SJSA1 (cell line): ENCODE measurements around the gene SUSD1. TPM values are rescaled to one million over a fixed set of nuclear protein-coding genes. Genes with fewer than 3 reads are reported as not detected.

Source experiments
- DNase-seq, 2 experiments: peaks; one replicate each; pipeline ENCODE4 v3.0.0-alpha.2; 2015 to 2020; ENCODE audit warnings: low spot score in 2 of 2, low read depth in 1 of 2
- H3K27ac ChIP-seq: fragments of 250-450 bp; sonication (Bioruptor Pico); 2 replicates; pipeline ENCODE4 v1.5.1; 2020; ENCODE audit warnings: mild to moderate bottlenecking, moderate library complexity
- H3K27me3 ChIP-seq: fragments of 250-450 bp; sonication (Bioruptor Pico); replicated peaks from 2 replicates; pipeline ENCODE4 v1.5.1; 2020; ENCODE audit warnings: mild to moderate bottlenecking, moderate library complexity
- H3K36me3 ChIP-seq: fragments of 250-450 bp; sonication (Bioruptor Pico); 2 replicates; pipeline ENCODE4 v1.5.1; 2020; ENCODE audit warnings: mild to moderate bottlenecking
- H3K4me1 ChIP-seq: fragments of 250-450 bp; sonication (Bioruptor Pico); replicated peaks from 2 replicates; pipeline ENCODE4 v1.6.1; 2021; ENCODE audit warnings: mild to moderate bottlenecking
- H3K4me3 ChIP-seq: fragments of 250-450 bp; sonication (Bioruptor Pico); 2 replicates; pipeline ENCODE4 v1.5.1; 2020; ENCODE audit warnings: mild to moderate bottlenecking
- H3K9me3 ChIP-seq: fragments of 250-450 bp; sonication (Bioruptor Pico); replicated peaks from 2 replicates; pipeline ENCODE4 v1.5.1; 2020; ENCODE audit warnings: mild to moderate bottlenecking
- total RNA-seq: library from RNA; depleted of rRNA; stranded (reverse); fragments of >200 nt; shearing (Covaris generic); gene quantifications from 2 replicates; pipeline ENCODE4 v1.2.3, GENCODE V29; 2014

SUSD1 gene
- total RNA-seq, 1 experiment from 2014 or later: 32.8 TPM

DNA sequence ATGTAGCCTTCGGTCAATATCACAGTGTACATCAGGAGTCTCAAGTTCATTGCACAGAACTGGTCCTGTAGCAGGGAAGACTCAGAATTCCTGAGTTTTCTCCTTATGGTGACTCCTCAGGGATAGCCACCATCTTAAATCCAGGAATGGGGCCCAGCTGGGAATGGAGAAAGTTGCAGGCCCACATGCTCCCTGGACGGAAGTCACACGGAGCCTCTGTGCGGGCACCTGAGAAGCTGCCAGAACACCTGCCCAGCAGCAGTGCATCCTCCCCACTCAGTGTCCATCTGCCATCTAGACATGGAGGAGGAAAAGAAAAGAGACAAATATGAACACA, 133.9 kb downstream of the SUSD1 start:
- no peak for DNase-seq
- H3K4me3 ChIP-seq: no peak overlapping the region
- H3K4me1 ChIP-seq: peaks cover 91% of the 10 kb centered on the region
- H3K27me3 ChIP-seq: no peaks in the 10 kb centered on the region
- peaks cover 8% of the 10 kb centered on the region for H3K36me3 ChIP-seq
- no peaks in the 10 kb centered on the region for H3K9me3 ChIP-seq
- H3K27ac ChIP-seq: peak overlapping the region; percentile 91

DNA sequence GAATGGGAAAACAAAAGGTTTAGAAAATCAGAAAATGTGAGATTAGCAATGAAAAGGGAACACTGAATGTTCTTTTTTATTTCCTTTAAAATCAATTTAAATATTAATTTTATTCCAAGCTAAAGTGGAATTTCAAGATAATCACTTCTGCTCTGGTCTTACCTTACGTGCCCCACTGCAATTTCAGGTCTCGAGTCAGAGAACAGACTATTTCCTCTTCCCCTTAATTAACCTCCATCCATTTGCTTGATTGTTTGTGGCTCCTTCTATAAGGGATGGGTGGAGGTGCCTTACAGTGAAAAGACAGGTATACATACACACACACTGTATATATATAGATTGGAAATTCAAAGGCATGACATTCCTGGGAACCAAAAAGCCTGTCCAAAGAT, 137.1 kb downstream of the SUSD1 start:
- H3K27me3 ChIP-seq: no peaks in the 10 kb centered on the region
- no peaks in the 10 kb centered on the region for H3K9me3 ChIP-seq
- peak overlapping the region; percentile 94 for H3K27ac ChIP-seq
- no peak for DNase-seq
- H3K36me3 ChIP-seq: peaks cover 8% of the 10 kb centered on the region
- H3K4me3 ChIP-seq: no peak overlapping the region
- H3K4me1 ChIP-seq: peaks cover 94% of the 10 kb centered on the region

DNA sequence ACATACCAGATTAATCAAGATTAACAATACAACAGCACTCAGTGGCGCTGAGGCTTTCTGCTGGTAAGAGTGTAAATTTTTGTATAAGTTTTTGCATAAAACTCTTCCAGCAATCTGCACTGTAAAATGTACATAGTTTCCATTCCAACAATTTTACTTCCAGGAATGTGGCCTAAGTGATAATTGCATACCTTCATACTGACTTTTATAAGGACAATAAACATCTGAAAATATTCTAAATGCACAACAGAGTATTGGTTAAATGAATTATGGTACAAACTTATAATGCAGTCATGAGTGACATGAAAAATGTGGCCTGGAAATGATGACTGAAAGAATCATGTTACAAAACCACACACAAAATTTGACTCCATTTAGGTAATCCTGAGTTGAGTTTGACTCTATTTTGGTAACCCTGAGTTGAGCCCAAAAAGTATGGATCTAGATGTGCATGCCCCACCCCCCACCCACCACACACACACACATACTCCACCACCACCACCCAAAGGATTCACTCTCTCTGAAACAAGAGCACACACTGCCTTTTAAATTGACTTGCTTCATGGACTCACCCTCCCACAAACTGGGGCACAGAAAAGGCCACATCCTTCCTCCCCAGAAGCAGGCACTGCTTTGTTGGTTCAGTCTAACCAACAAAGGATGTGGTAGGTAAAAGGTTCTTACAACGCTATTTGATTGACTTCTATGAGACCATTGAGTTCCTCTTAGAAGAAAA, 137.6 kb downstream of the SUSD1 start:
- peak; percentile 76 to 93 for DNase-seq
- Histone ChIP-seq H3K9me3 (no peaks in the 10 kb centered on the region), H3K4me3 (no peak overlapping the region), H3K4me1 (peaks cover 94% of the 10 kb centered on the region), H3K27me3 (no peaks in the 10 kb centered on the region), H3K36me3 (peaks cover 8% of the 10 kb centered on the region), H3K27ac (peak overlapping the region; percentile 94)

DNA sequence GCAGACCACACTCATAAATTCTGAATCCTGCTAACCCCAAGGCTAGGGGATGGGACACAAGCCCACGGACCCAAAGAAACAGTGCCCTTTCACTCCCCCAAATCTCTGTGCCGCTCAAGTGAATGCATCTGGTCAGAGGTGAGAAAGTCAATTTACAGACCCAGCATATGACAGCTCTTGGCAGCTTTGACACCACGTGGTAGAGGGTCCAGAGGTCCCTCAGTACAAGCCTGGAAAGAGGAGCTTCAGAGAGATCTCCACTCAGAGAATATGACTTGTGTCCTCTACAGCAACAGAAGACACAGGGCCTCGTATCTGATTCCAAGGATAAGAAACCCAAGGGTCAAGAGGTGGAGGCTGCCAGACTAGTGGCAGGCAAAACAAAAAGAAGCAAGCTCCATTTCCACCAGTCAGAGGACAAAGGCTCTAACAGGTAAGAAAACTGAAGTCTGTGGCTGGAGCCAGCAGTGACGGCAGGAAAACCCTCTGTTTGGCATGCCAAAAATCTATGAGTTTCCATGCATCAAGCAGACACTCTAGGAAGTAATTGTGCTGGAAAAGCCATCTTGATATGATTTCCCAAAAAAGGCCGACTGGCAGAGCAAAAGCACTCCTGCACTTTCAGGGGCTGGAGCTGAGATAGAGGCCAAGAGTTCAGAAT, 139.8 kb downstream of the SUSD1 start:
- no peaks in the 10 kb centered on the region for H3K9me3 ChIP-seq
- H3K36me3 ChIP-seq: no peaks in the 10 kb centered on the region
- no peaks in the 10 kb centered on the region for H3K27me3 ChIP-seq
- 0 out of 2 replicates have a peak overlapping the region, but pooled peaks have one; percentile 94 for H3K27ac ChIP-seq
- peaks cover 96% of the 10 kb centered on the region for H3K4me1 ChIP-seq
- DNase-seq: no peak
- H3K4me3 ChIP-seq: no peak overlapping the region

DNA sequence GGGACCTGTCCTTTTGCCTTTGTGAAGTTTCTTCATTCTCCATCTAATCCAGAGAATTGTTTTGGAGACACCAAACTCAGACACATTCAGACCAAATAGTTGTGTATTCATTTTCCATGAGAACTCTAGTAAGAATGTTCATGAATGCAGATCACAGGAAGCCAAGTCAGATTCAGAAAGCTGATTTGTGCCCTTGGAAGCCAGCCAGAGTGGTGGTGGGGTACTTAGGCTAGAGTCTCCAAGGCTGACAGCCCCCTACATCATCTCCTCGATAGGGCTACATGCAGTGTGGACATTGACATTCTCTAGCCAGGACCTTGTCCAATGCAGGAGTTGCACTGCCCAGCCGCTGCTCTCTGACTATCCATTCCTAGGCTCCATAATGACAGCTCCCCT, 140.9 kb downstream of the SUSD1 start:
- no peaks in the 10 kb centered on the region for H3K9me3 ChIP-seq
- no peak overlapping the region for H3K4me3 ChIP-seq
- H3K27me3 ChIP-seq: no peaks in the 10 kb centered on the region
- H3K36me3 ChIP-seq: no peaks in the 10 kb centered on the region
- H3K27ac ChIP-seq: peak overlapping the region; percentile 39; the same call in 1 of the 2 replicates
- H3K4me1 ChIP-seq: peaks cover 93% of the 10 kb centered on the region
- DNase-seq: no peak

- H3K4me1 ChIP-seq: peaks cover 93% of the 10 kb centered on the region
- H3K4me3 ChIP-seq: no peak overlapping the region
- peak overlapping the region; percentile 39 for H3K27ac ChIP-seq
- H3K27me3 ChIP-seq: no peaks in the 10 kb centered on the region
- no peaks in the 10 kb centered on the region for H3K9me3 ChIP-seq
- H3K36me3 ChIP-seq: no peaks in the 10 kb centered on the region
- no peak for DNase-seq
Observed at GRCh38 chr9:112033237-112034215, 141.6 kb downstream of the SUSD1 start.

DNA sequence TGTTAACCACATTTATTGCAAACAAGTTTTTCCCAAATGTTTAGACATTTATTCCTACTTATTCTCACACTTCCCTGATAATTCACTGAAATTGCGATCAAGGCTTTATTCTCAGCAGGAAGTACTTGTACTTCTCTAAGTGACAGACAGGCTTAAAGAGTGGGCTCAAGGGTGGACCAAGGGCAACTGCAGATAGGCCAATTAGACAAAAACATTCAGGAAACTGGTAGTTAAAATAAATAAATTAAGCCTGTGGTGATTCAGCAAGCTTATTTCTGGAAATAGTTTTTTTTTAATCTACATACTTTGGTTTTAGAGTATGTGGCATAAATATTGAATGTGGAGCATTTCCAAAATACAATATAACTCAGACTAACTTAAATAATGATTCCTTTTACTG, 142.4 kb downstream of the SUSD1 start:
- no peaks in the 10 kb centered on the region for H3K9me3 ChIP-seq
- DNase-seq: peak in 1 of 2 experiments; percentile 65
- H3K4me1 ChIP-seq: peaks cover 93% of the 10 kb centered on the region
- no peaks in the 10 kb centered on the region for H3K36me3 ChIP-seq
- peak overlapping the region; percentile 39 for H3K27ac ChIP-seq
- H3K4me3 ChIP-seq: no peak overlapping the region
- H3K27me3 ChIP-seq: no peaks in the 10 kb centered on the region

- Histone ChIP-seq H3K27me3 (no peaks in the 10 kb centered on the region), H3K4me1 (peaks cover 93% of the 10 kb centered on the region), H3K27ac (peak overlapping the region; percentile 39; the same call in 1 of the 2 replicates), H3K36me3 (no peaks in the 10 kb centered on the region), H3K9me3 (no peaks in the 10 kb centered on the region), H3K4me3 (no peak overlapping the region)
- DNase-seq: no peak
Observed at GRCh38 chr9:112032009-112032408, 143.1 kb downstream of the SUSD1 start.

GRCh38 chr9:112031400-112031799, 143.7 kb downstream of the SUSD1 start:
- DNase-seq: no peak
- Histone ChIP-seq H3K4me1 (peaks cover 87% of the 10 kb centered on the region), H3K4me3 (no peak overlapping the region), H3K36me3 (no peaks in the 10 kb centered on the region), H3K27ac (no peak overlapping the region), H3K27me3 (no peaks in the 10 kb centered on the region), H3K9me3 (no peaks in the 10 kb centered on the region)

GRCh38 chr9:112029921-112030444, 145.1 kb downstream of the SUSD1 start:
- no peaks in the 10 kb centered on the region for H3K36me3 ChIP-seq
- H3K9me3 ChIP-seq: no peaks in the 10 kb centered on the region
- H3K27me3 ChIP-seq: no peaks in the 10 kb centered on the region
- no peak overlapping the region for H3K4me3 ChIP-seq
- peak overlapping the region; percentile 86 for H3K27ac ChIP-seq
- peak; percentile 76 to 95 for DNase-seq
- peaks cover 72% of the 10 kb centered on the region for H3K4me1 ChIP-seq

GRCh38 chr9:112028242-112029221, 146.6 kb downstream of the SUSD1 start:
- peak; percentile 82 to 95 for DNase-seq
- Histone ChIP-seq H3K4me1 (peaks cover 58% of the 10 kb centered on the region), H3K36me3 (no peaks in the 10 kb centered on the region), H3K4me3 (no peak overlapping the region), H3K27ac (peak overlapping the region; percentile 86), H3K27me3 (no peaks in the 10 kb centered on the region), H3K9me3 (no peaks in the 10 kb centered on the region)

GRCh38 chr9:112025850-112026249, 149.2 kb downstream of the SUSD1 start:
- peaks cover 50% of the 10 kb centered on the region for H3K4me1 ChIP-seq
- H3K4me3 ChIP-seq: no peak overlapping the region
- H3K36me3 ChIP-seq: no peaks in the 10 kb centered on the region
- no peaks in the 10 kb centered on the region for H3K27me3 ChIP-seq
- H3K9me3 ChIP-seq: no peaks in the 10 kb centered on the region
- DNase-seq: no peak
- no peak overlapping the region for H3K27ac ChIP-seq
